NCI-H2081 treated with DMSO at 0.1 percent for 48 hours (cell line): ENCODE results near the gene NBAS.
"Not testable (repeated sequence)": the region's sequence is repeated elsewhere in the genome, so short reads cannot be mapped to it uniquely, and the experiment has no call there.

Experiments used
- DNase-seq: peaks from one replicate; lab custom pipeline; 2025; lab: John Stamatoyannopoulos, UW

The NBAS gene

DNA sequence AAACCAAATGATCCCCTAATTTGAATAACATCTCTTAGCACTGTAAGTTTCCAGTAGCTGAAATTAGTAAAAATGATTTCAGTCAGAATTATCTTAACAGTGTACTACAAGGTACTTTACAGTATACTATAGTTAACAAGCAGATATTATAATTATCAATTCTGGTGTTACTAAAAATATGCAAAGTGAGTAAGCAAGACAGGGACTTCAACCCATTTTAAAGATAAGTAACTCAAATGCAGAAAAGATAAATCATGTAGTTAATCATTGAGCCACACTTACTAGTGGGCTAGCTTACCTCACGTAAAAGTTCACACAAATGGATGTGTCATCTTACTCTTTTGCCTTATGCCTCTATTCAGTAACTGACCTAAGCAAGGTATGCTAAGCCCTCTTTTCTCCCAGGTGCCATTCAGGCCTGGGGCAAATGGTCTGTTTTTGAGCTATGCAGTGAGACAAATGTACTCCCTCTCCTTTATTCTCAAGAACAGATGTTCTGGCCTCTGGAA, 101.0 kb downstream of the NBAS start:
- DNase-seq, result no peak

DNA sequence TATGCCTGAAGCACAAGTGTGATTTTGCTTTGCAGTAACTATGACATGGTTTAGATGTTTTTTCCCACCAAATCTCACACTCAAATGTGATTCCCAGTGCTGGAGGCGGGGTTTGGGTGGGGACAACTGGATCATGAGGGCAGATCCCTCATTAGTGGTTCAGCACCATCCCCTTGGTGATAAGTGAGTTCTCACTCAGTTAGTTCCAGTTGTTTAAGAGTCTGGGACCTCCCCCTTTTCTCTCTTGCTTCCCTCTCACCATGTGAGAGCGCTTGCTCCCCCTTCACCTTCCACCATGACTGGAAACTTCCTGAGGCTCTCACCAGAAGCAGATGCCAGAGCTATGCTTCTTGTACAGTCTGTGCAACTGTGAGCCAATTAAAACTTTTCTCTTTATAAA, 102.9 kb downstream of the NBAS start:
- DNase-seq, result no peak

DNA sequence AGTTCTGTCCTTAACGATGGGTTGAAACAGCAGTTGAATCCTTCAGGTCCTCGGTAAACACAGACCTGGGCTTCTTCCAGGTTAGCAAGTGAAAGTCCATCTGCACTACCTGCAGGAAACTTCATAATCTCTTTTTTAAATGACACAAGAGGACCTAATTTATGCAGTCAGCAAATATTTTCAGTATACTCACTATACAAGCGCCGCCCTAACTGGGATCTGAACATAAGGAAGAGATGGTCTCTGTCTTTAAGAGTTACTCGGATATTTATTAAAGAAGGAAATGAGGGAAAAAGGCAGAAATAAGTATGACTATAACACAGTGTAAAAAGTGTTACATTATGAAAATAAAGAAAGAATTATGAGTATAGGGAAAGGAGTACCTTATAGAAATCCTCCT, 103.3 kb downstream of the NBAS start:
- no peak for DNase-seq

DNA sequence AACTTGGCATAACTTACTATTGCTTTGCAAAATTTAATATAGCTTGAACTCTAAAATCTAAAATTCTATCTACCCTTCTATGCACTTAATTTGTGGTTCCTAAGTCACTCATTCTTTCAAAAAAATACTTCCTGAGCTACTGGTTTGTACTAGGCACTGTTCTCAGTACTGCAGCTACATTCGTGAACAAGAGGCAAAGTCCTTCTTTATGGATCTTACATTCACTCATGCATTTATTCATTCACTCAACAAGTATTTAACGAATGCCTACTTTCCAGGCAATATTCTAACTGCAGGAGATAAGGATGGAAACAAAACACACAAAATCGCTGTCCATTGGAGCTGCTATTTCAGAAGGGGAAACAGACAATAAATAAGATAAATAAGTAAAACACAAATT, 104.8 kb downstream of the NBAS start:
- no peak for DNase-seq

DNA sequence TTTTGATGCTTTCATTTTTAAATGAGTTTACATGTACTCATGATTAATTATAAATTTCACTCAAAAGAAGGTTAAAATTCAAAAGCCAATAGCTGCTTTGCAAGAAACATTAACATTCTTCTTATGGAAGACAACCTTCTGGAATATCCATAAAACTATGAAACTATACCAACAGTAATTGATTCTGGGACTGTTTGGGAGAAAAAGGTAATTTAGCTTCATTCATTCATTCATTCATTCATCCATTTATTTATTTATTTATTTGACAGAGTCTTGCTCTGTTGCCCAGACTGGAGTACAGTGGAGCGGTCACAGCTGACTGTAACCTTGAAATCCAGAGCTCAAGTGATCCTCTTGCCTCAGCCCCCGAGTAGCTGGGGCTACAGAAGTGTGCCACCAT, 110.3 kb downstream of the NBAS start:
- no peak for DNase-seq

DNA sequence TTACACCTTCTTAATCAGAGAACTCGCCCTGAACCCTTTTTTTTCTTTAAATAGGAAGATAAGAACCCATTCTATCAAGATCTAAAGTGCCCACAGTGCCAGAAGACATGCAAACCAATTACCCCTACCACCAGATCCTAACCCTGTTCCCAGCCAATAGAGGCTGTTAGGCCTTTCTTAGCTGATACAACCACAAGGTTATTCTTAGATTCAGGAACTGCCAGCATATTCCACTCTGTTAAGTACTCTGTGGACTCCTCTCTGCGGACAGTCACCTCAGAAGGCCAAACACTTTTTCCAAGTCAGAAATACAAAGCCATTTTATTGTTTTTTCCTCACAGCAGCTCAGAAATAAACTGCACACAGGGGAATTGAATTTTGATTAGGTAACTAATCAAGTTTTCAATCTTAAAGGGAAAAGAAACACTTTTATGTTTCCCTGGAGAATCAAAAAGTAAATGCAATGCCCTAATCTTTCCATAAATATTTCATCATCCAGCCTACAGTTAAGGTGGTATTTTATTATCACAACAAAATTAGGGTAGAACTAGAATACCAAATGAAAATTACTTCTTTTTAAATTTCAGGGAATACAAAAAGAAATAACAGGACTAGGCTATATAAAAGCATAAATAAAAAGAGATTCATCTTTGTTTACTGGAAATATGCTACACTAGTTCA, 111.4 kb downstream of the NBAS start:
- no peak for DNase-seq

DNA sequence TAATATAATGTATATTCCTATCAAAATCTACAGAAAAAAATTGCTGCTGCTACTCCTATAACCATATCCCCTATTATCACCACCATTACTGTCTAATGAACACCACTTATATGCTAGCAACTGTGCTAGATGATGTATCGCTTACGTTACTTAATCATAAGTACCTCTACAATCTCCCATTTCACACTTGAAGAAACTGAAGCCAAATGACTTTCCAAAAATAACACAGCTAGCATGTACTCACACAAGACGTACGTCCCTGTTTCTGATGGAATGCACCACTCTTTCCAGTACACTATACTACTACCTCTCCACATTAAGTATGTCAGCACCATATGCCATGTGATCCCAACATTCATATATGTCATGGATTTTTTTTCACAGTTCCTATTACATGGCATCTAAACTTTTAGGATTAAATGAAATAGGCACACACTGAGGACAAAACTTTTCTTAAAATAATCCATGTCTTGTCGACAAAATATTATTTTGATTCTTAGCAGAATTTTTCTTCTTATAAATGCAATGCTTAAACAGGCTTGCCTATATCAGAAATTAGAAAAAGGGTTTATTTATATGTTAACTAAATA, 112.8 kb downstream of the NBAS start:
- DNase-seq, result no peak

DNA sequence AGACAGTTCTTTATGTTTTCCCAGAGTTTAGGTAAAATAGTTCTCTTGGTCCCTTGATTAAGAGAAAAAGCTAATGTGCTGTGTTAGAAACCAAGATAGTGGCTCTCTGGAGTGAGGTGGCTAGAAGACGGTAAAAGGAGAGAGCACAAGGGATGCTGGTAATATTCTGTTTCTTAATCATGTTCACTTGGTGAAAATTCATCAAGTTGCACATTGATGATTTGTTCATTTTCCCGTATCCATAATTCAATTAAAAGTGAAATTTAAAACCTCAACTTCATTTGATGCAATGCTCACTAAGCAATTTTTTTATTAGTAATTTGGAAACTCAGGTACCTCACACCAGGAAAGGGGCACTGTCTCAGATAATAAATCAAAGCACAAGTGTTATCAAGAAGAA, 113.8 kb downstream of the NBAS start:
- DNase-seq, result no peak

DNA sequence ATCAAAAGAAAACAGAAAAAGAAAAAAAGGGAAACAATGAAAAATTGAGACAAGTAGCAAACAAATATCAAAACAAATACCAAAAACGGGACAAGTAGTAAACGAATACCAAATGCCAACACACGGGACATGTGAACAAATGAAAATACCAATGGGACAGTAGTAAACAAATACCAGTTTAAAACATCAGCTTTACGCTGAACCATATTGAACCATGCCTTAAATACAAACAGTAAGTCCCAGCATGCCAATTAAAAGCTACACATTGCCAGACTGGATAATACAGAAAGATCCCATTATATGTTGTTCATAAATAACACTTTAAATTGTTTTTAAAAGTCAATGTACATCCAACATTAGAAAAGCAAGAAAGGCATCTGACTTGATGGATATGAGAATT, 114.2 kb downstream of the NBAS start:
- no peak for DNase-seq

DNA sequence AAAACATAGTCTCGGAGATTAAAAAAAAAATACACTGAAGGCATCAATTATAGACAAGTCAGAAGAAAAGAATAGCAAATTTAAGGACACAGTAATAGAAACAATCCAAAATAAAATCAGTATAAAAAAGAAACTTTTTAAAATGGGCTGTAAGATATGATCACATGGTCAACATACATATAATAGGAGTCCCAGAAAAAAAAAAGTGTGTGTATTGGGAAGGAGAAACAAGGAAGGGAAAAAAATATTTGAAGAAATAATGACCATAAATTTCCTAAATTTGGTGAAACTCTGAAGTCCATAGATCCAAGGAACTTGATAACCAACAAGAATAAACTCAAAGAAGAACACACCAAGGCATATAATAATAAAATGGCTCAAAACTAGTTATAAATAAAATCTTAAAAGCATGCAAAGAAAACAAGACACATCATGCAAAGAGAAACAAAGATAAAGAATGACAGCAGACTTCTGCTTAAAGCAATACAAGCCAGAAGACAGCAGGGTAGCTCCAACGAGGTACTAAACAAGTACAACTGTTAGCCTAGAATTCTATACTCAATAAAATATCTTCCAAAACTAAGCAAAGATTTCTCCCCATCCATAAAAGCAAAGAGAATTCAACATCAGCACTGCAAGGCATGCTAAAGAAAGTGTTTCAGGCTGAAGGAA, 115.1 kb downstream of the NBAS start:
- DNase-seq, result no peak

DNA sequence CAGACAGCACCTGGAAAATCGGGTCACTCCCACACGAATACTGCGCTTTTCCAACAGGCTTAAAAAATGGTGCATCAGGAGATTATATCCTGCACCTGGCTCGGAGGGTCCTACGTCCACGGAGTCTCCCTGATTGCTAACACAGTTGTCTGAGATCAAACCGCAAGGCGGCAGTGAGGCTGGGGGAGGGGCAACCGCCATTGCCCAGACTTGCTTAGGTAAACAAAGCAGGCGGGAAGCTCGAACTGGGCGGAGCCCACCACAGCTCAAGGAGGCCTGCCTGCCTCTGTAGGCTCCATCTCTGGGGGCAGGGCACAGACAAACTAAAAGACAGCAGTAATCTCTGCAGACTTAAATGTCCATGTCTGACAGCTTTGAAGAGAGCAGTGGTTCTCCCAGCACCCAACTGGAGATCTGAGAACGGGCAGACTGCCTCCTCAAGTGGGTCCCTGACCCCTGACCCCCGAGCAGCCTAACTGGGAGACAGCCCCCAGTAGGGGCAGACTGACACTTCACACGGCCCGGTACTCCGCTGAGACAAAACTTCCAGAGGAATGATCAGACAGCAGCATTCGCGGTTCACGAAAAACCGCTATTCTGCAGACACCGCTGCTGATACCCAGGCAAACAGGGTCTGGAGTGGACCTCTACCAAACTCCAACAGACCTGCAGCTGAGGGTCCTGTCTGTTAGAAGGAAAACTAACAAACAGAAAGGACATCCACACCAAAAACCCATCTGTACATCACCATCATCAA, 121.2 kb downstream of the NBAS start:
- DNase-seq, result not testable (repeated sequence)

DNA sequence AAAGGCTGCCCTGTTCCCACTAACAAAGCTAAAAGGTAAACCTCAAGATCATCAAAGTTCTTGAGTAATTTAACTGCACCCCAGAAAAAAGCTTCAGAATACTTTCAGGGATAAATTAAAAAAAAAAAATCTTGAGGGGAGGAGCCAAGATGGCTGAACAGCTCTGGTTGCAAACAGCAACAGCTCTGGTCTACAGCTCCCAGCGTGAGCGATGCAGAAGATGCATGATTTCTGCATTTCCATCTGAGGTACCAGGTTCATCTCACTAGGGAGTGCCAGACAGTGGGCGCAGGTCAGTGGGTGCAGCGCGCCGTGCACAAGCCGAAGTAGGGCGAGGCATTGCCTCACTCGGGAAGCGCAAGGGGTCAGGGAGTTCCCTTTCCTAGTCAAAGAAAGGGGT, 121.8 kb downstream of the NBAS start:
- not testable (repeated sequence) for DNase-seq

DNA sequence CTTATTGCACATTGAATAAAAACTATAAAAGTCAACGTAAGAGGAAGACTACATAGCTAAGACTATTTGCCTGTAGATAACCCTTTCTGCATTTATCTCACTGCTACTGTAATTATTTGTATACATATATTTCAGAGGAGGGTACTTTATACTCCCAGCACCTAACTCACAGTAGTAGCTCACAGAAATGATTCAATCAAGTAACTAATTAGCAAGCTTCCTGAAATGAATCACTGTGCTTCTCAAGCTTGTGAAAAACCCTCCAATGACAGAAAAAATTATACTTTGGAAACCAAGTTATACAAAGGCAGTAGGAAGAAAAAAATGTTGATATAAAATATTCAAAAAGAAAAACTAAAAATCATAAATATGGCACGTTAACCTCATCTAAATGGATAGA, 124.9 kb downstream of the NBAS start:
- no peak for DNase-seq

DNA sequence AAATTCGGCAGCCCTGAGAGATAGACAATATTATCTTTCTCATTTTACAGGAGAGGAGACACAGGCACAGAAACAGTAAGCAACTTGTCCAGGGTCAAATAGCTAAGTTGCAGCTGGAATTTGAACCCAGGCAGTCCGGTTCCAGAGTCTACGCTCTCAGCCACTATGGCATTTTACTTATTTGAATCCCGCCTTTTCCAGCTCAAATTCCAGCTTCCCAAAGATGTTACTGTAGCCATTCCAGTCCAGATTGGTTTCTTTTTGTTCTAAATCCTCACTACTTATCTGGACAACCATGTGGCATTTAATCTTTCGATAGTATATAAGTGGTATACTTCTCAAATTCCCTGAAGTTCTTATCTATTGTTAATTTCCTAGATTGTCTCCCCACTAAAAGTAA, 125.7 kb downstream of the NBAS start:
- no peak for DNase-seq

DNA sequence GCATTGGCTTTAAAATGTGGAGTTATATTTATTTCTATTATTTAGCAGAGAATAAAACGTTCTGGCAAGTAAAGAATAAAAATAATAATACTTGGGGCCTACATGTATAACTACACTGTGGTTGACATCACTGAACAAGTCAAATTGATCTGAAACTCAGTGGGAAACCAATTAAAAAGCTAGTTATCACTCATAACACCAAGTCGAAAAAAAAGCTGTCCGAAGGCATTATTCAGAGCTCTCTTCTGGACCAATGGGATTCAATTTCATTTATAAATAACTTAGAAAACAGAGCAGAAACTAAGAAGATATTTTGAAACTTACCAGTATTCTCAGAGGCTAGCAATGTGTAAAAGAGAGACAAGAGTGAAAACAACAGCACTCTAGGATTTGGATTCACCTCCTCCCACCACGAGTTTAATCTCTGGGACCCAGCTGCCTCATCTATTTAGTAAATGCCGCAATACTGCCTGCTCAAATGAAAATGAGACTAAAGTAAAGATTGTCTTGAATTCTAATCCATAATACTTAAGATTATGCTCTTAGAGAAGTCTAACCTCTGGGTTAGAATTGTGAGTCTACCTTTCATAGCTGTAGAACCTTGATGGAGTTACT, 128.4 kb downstream of the NBAS start:
- DNase-seq, result no peak

DNA sequence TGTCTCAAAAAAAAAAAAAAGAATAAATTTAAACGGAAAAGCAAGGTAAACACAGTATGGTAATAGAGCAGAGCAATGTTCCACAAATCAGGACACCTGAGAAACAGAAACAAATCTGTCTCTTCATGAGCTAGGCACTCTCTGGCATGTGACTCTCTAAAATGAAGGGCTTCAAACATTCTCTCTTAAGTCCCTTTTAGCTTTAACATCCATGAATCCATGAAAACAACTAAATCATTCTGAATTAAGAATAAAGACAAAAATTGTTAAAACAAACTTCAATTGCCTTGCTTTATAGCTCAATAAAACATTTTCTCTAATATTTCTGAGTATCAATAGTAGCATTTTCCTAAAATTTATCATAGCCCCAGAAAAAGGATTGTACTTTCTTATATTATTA, 132.1 kb downstream of the NBAS start:
- no peak for DNase-seq

DNA sequence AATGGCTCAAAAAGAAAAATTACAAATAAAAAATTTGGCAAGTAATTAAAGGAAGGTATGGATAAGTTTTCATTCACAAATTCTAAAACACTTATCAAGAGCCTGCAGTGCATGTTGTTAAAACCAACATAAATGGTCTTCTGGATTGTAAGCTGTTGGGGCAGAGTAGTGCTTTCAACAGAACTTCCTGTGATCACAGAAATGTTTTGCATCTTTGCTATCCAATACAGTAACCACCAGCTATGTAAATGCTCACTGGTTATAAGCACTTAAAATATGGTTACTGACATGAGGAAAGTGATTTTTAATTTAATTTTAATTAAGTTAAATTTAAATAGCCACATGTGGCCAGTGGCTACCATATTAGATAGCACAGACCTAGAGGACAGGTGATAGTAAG, 133.1 kb downstream of the NBAS start:
- no peak for DNase-seq

DNA sequence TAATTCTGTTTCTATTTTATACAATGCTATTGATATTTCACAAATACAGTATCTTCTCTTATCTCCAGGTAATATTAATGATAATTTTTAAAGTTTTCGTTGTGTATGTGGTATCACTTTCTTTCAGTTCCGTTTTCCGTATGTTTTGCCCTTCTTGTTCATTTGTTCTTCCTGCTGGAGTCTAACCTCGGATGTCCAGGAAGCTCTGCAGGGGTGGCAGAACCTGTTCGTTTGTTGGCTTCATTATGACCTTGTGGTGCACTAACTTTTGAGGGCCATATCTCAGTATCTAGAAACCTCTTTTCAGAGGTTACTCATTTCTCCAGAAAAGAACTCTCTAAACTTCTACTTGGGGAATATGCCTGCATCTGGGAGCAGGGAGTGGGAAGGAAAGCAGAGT, 134.5 kb downstream of the NBAS start:
- DNase-seq, result no peak

DNA sequence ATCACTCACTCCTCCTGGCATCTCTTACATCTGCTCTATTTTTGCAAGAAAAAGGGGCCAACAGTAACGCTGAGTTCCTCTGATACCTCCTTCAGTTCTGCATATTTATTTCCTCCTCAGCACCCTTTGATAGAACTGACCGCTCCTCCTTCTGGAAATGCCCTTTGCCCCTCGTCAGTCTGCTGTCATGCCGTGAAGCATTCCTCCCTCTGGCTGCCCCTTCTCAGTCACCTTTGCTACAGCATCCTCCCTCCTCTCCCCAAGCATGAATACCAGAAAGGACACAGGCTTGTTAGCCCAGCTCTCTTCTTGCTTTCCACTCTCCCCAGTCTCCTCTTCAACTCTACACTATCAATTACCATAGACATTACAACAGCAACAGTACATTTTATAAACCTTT, 135.4 kb downstream of the NBAS start:
- no peak for DNase-seq

DNA sequence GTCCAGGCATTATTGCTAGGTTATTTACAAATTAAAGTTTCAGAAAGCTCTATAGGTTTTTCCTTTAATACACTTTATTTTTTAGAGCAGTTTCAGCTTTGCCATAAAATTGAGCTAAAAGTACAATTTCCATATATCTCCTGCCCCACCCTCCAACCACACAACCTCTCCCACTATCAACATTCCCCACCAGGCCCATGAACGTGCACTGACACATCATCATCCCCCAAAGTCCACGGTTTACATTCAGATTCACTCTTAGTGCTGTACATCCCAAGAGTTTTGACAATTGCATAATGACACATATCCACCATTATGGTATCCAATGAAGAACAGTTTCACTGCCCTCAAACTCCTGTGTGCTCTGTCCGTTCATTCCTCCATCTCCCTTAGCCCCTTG, 139.4 kb downstream of the NBAS start:
- no peak for DNase-seq

DNA sequence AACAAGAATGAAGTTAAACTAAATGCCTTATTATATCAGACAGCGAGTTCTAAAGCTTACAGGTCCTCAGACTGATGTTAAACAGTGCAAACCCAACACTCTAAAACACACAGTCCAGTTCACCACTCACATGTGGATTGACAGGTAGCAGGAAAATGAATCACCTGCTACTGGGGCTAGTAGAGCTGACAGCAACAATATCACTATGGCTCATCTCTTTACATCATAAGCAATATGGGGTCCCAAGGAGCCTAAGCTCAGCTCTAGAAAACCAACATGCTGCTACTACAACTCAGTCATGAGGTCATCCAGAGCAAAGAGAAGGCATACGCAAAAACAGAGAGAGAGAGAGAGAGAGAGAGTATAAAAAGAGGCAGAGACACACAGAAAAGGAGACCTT, 145.4 kb downstream of the NBAS start:
- no peak for DNase-seq

DNA sequence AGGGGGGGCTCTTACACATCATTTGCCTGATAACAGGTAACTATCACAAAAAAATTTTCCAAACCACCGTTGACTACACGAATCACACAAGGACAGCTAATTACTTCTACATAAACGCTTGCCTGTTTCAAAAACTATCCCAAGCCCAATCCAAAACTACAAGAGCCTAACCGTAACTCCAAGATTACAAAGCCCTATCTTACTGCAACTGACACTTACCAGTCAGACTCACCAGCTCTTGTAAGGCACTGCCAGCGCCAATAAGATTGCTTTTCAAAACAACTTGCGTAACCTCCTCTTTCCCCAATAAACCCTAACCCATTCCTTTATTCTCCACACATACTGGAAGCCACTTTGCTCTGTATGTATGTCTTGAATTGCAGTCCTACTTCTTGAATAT, 148.4 kb downstream of the NBAS start:
- DNase-seq, result no peak
